Measurements from ENCODE around the gene VRK2. TPM values are rescaled to one million over a fixed set of nuclear protein-coding genes. Genes with fewer than 3 reads are reported as not detected.

Gene VRK2
- total RNA-seq, 1 donor from 2014 or later: 23.1 TPM

DNA sequence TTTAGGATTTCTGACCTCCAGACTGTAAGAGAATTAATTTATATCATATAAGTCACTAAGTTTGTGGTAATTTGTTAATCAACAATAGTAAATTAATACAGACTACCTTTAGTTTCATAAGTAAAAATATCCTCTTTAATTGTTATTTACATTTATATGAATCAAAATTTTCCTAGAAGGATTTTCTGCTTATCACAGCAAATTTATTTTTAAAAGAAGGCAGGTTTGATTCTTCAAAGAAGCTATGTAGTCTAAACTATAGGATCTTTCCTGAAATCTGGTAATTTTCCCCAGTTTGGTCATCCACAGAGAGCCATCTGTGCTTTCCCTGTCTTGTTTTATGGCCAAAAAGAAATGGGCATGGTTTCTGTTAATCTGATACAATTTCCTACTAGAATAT, 13.1 kb upstream of the VRK2 start:
- Histone ChIP-seq H3K4me3 (no peak overlapping the region), H3K4me1 (no peaks in the 10 kb centered on the region), H3K36me3 (no peaks in the 10 kb centered on the region), H3K27me3 (no peaks in the 10 kb centered on the region), H3K9me3 (no peaks in the 10 kb centered on the region), H3K27ac (no peak overlapping the region)
- TF ChIP-seq, protein P1, sequence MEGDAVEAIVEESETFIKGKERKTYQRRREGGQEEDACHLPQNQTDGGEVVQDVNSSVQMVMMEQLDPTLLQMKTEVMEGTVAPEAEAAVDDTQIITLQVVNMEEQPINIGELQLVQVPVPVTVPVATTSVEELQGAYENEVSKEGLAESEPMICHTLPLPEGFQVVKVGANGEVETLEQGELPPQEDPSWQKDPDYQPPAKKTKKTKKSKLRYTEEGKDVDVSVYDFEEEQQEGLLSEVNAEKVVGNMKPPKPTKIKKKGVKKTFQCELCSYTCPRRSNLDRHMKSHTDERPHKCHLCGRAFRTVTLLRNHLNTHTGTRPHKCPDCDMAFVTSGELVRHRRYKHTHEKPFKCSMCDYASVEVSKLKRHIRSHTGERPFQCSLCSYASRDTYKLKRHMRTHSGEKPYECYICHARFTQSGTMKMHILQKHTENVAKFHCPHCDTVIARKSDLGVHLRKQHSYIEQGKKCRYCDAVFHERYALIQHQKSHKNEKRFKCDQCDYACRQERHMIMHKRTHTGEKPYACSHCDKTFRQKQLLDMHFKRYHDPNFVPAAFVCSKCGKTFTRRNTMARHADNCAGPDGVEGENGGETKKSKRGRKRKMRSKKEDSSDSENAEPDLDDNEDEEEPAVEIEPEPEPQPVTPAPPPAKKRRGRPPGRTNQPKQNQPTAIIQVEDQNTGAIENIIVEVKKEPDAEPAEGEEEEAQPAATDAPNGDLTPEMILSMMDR (IDR thresholded peaks at IDR 0.05): no peak
- TF ChIP-seq POLR2A (IDR thresholded peaks at IDR 0.05) (no peak), POLR2AphosphoS5 (IDR thresholded peaks at IDR 0.05; ENCODE audit: insufficient read depth in 1 of 2, low read depth in 1 of 2) (no peak)
- intact Hi-C loops (cut with DNase I): no loop called here
- no peak for DNase-seq (ENCODE audit: extremely low spot score in 2 of 2)

DNA sequence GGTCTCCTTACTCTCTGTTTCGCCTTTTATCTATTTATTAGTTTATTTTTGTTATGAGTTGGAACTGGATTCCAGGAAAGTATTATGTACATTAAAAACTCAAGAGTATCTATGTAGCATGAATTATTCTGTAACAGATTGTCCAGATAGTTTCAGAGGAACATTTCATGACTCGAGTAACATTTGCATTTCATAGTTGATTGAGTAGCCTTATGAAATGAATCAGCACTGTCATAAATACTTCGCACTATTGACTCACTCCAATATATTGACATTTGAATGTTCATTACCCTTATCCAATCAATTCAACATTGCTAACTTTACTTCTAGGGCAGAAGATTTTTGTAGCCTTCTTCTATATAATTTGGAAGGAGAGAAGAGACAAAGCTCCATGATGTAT, 11.3 kb upstream of the VRK2 start:
- intact Hi-C loops (cut with DNase I): no loop called here
- Histone ChIP-seq H3K9me3 (no peaks in the 10 kb centered on the region), H3K4me3 (no peak overlapping the region), H3K27me3 (no peaks in the 10 kb centered on the region), H3K27ac (no peak overlapping the region), H3K36me3 (no peaks in the 10 kb centered on the region), H3K4me1 (no peaks in the 10 kb centered on the region)
- no peak for TF ChIP-seq POLR2AphosphoS5 (IDR thresholded peaks at IDR 0.05; ENCODE audit: insufficient read depth in 1 of 2, low read depth in 1 of 2)
- TF ChIP-seq, protein P1 (IDR thresholded peaks at IDR 0.05): no peak
- no peak for TF ChIP-seq POLR2A (IDR thresholded peaks at IDR 0.05)
- DNase-seq (ENCODE audit: extremely low spot score in 2 of 2): no peak

DNA sequence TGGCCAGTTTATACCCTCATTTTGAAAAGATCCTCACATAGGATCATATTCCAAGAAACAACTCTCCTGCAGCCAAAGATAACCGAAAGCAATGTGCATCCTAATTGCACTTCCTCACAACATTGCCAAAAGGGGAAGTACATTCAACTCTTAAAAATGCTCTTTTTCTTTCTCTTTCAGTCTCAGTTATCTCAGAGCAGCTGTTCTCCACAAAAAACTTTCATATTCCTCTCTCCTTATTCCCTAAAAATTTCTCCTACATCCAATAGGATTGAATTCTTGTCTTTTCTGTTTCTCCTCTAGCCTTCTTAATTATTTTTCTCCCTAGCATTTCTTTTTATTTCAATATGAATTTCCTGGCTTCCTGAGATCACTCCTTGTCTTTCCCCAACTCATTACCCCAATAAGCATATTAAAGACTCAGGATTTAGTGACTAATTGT, 7.4 kb upstream of the VRK2 start:
- Histone ChIP-seq H3K27ac (no peak overlapping the region), H3K36me3 (no peaks in the 10 kb centered on the region), H3K9me3 (no peaks in the 10 kb centered on the region), H3K4me3 (no peak overlapping the region), H3K4me1 (peaks cover 6% of the 10 kb centered on the region), H3K27me3 (no peaks in the 10 kb centered on the region)
- DNase-seq (ENCODE audit: extremely low spot score in 2 of 2): no peak
- TF ChIP-seq, protein P1 (IDR thresholded peaks at IDR 0.05): no peak
- no peak for TF ChIP-seq POLR2A (IDR thresholded peaks at IDR 0.05)
- no peak for TF ChIP-seq POLR2AphosphoS5 (IDR thresholded peaks at IDR 0.05; ENCODE audit: insufficient read depth in 1 of 2, low read depth in 1 of 2)
- intact Hi-C loops (cut with DNase I): no loop called here

DNA sequence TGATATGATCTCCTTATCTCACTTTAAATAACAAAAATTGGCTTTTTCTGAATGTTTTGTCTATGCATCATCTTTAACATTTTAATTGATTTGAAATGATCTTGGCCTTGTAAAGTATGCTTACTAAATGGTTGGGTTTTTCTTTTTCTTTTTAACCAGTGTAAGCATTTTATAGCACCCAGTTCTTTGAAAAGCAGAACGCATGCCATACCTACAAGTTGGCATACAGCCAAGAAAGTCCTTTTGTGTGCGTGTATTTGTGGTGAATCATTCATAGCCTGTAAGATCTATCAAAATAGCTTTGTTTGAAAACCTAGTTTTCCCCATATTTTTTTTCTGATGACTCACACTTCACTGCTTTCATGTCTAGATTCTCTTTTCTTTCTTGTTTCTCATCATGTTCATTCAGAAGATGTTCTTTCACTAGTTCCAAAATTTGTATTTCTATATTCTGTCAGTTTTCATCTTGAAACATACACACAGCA, 4.1 kb upstream of the VRK2 start:
- Histone ChIP-seq H3K4me1 (peaks cover 21% of the 10 kb centered on the region), H3K36me3 (no peaks in the 10 kb centered on the region)
- intact Hi-C loops (cut with DNase I): no loop called here

DNA sequence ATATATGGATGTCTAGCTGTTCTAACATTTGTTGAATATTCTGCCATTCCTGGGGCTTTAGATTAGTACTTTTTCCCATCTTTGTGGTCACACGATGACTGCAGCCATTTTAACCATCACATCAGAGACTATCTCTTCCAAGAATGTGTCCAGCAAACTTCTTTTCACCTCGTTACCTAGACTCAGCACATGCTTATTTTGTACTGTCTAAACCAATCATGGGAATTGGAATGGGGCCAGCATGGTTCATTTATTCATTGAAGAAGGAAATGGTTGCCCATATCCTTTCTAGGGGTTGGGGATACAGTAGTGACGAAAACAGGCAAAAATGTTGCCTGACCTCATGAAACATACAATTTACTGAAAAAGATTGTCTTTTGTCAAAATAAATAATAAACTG, 2.5 kb upstream of the VRK2 start:
- TF ChIP-seq, protein P1 (IDR thresholded peaks at IDR 0.05): no peak
- TF ChIP-seq POLR2AphosphoS5 (IDR thresholded peaks at IDR 0.05; ENCODE audit: insufficient read depth in 1 of 2, low read depth in 1 of 2) (no peak), POLR2A (IDR thresholded peaks at IDR 0.05) (no peak)
- Histone ChIP-seq H3K27me3 (no peaks in the 10 kb centered on the region), H3K9me3 (no peaks in the 10 kb centered on the region), H3K4me1 (peaks cover 33% of the 10 kb centered on the region), H3K27ac (no peak overlapping the region), H3K4me3 (no peak overlapping the region), H3K36me3 (no peaks in the 10 kb centered on the region)
- intact Hi-C loops (cut with DNase I): no loop called here
- DNase-seq (ENCODE audit: extremely low spot score in 2 of 2): no peak

More for the DNA sequence above, 4.1 kb upstream of the VRK2 start:
- TF ChIP-seq POLR2A (IDR thresholded peaks at IDR 0.05) (no peak), POLR2AphosphoS5 (IDR thresholded peaks at IDR 0.05; ENCODE audit: insufficient read depth in 1 of 2, low read depth in 1 of 2) (no peak)
- TF ChIP-seq, protein P1 (IDR thresholded peaks at IDR 0.05): no peak
- H3K27ac ChIP-seq: no peak overlapping the region
- H3K27me3 ChIP-seq: no peaks in the 10 kb centered on the region
- no peak for DNase-seq (ENCODE audit: extremely low spot score in 2 of 2)
- H3K4me3 ChIP-seq: no peak overlapping the region
- no peaks in the 10 kb centered on the region for H3K9me3 ChIP-seq
